GM21723 (cell line): Measurements from ENCODE around the gene RTN4RL2.
A peak's percentile ranks its signal among the peaks of the same experiment; 100 is the strongest.

Experiments
- ATAC-seq: cut with Tn5 transposase; IDR thresholded peaks from one replicate; pipeline ENCODE4 v1.9.1; 2021; ENCODE audit warnings: mild to moderate bottlenecking, moderate library complexity; ENCODE audit not compliant: unreplicated experiment

Gene RTN4RL2

DNA sequence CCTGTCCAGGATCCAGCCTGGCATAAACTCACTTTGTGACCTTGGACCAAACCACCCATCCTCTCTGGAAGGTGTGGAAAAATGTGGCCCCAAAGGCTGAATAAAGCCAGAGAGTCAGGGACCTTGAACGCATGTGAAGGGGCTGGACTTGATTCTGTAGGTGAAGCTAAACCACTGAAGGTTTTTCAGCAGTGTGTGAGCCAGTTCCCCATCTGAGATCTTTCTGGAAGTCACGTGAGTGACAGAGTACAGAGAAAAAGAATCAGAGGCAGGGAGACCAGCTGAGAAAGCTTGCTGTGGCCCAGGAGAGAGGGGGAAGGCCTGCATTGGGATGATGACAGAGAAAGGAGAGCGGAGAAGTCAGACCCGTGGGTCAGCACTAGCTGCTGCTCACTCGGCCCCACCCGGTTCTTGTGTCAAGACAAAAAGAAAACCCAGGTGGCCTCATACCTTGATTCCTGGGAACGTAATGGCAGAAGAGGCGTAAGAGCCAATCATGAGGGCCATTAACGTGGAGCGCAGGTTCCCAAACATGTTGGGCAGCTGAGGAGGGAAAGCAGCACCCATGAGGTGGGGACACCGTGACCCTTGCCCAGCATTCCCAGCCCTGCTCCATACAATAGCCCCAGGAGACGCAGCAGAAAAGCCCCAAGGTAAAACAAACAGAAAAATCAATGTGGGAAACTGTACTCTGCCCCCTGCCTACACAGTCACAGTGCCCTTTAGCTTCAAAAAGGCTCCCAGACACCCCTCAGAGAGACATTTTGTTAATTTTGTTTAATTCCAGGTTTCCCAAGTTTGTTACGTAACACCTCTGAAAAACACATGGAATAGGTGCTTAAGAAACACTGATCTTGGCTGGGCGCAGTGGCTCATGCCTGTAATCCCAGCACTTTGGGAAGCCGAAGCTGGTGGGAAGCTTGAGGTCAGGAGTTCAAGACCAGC is 37.2 kb downstream of the RTN4RL2 start:
- no peak for ATAC-seq

DNA sequence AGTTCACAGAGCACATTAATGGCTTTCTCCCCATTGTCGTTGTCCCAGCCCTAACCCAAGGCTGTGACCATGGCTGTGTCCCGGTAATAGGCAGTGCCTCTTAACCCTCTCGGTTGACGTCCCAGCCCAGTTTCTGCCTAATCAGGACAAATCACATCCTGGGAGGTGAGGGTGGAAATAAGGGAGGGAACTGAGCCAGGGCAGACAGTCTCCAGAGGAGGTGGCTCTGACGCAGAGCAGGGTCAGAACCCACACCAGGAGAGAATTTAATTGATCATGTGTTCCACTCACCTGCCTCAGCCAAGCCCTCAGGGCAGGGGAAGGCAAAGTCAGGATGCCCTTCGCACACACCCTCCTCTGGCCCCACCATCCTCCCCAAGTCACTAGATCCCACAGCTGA is 38.2 kb downstream of the RTN4RL2 start:
- no peak for ATAC-seq

DNA sequence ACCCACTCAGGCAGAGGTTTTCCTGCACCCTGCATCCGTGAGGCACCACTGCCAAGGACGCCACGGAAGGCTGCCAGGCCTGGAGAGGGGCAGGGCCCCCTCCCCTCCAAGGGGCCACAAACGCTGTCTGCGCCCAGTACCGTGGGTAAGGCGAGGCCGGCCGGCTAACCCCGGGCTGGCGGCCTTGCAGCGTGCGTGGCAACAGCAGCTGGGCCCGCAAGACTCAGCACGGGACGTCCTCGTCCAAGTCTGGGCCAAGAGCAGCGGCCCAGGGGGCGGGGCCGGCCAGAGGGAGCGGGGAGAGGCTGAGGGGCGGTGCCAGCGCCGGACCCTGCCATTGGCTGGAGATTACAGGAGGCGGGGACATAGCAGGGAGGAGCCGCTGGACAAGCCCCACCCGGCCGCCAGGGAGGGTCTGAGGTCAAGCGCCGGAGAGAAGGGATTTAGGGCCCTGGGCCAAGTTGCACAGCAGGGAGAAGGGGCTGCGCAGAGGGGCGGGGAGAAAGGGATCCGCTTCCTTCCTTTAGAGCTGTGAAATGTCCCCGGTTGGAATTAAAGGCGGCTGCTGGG is 39.2 kb downstream of the RTN4RL2 start:
- peak; percentile 93 for ATAC-seq

DNA sequence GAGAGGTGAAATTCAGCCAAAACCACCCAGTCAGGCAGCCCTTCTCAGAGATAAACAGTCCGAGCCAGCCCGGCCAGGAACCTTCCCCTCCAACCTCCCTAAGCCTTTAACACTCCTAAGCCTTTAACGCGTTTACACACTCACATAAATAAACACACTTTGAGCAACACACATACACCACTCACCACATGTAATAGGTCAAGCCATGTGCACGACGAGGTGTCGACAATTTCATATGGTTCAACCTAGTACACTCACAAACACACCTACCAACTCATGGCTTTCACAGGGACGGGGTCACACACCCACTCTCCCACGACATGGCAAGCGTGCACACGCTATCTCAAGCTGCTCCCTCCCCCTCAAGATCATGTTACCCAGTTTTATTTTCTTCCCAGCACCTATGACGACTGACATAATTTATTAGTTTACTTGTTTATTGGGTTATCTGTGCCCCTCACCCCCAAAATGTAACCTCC is 39.7 kb downstream of the RTN4RL2 start:
- ATAC-seq, result no peak

DNA sequence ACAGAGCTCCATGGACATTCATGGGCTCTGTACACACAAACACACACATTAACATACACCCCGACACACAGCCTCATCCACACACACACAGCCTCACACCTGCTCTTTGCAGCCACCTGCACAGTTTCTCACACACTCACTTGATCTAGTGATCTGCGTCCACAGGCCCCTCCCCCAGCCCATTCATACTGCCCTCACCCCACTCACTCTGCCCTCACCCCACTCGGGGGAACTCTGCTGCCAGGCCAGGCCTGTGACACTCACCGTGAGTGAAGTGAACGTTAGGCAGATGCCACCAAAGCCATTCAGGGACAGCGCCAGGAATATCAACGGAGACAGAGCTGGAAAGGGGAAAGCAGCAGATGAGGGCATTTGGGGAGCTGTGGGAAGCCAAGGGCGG is 40.2 kb downstream of the RTN4RL2 start:
- ATAC-seq, result no peak

DNA sequence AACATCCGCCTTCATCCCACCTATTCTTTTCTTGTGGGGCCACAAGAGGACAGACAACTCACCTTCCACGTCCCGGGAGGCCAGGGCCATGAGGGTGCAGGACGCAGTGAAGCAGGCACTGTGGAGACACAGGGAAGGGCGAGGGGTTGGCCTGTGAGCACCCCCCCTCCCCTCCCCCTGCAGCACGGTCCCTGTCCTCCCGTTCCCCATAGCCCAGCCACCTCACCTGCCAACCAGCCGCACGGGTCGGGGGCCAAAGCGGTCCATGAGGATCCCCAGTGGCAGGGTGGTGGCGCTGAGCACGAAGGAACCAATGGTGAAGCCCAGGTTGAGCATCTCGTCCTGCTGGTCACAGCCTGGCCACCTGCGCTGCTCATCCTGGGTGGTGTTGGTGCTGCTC is 40.6 kb downstream of the RTN4RL2 start:
- ATAC-seq, result no peak

DNA sequence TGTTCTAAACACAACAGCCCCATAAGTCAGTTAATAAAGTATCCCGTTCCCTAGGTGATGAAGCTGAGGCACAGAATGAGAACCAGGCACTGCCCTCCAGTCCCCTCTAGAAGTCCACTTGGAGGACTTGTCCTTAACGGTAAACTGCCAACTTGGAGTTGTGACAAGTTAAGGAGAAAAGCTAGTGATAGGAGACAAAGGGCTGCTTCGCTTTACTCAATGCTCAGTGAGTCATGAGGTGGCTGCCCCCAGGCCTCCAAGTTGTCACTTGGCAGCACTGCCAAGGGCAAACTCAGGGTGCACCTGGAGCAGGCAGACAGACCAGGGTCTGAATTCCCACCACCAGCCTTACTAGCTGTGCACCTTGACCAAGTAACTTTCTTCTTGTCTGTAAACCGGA is 41.6 kb downstream of the RTN4RL2 start:
- ATAC-seq, result no peak

DNA sequence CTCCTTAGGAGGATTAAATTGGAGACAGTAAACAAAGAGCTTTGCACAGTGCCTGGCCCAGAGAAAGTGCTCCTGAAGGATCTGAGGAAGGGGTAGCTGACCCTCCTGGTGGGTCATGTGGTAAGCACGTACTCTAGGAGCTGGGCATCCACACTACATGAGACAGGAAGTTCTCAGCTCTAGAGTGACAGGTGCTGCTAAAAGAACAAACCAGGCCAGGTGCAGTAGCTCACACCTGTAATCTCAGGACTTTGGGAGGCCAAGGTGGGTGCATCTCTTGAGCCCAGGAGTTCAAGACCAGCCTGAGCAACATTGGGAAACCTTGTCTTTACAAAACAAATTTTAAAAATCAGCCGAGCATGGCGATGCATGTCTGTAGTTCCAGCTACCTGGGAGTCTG is 42.0 kb downstream of the RTN4RL2 start:
- no peak for ATAC-seq

DNA sequence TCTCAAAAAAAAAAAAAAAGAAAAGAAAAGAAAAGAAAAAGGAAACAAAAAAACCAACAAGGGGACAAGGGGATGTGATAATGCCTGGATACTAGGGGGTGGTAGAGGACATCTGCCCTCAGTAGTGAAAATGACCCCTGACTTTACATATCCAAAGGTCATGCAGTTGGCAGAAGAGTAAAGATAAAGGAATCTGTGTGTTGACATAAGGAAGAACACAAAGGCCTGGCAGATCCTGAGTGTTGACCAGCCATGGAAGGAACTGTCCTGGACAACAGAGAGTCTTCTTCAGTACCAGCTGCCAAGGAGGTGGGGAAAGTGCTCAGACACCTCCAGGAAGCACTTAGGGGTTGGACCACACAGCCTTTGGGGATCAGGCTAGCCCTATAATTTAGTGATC is 42.5 kb downstream of the RTN4RL2 start:
- no peak for ATAC-seq

DNA sequence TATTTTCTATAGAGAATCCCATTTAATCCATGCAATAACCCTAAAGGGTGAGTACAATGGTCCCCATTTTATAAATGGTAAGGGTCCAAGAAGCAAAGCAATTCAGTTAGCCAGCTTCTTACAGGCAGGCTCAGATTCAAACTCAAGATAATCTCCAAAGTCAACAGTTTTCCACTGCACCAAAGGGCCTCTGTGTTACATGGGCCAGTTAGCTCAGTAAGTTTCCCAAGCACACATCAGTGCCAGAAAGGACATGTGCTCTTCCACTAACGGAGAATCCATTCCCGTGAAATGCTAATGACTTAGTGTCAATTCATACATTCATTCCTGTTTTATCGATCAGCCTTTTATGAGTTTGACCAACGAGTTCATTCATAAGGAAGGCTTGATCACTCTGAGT is 44.2 kb downstream of the RTN4RL2 start:
- ATAC-seq, result no peak

DNA sequence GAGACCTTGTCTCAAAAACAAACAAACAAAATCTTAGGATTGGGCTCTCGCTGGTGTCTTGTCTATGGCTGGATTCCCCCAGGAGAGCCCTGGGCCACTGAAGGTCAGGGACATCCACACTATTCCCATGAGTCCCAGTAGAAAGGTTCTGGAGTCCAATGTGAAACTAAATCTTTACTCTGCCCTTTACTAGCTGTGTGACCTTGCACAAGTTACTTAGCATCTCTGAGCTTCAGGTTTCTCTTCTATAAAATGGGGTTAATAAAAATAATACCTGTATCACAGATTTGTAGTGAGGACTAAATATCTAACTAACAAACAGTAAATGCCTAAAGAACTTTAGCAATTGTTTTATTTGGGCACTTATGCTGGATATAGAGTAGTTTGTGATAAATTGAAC is 46.2 kb downstream of the RTN4RL2 start:
- no peak for ATAC-seq

DNA sequence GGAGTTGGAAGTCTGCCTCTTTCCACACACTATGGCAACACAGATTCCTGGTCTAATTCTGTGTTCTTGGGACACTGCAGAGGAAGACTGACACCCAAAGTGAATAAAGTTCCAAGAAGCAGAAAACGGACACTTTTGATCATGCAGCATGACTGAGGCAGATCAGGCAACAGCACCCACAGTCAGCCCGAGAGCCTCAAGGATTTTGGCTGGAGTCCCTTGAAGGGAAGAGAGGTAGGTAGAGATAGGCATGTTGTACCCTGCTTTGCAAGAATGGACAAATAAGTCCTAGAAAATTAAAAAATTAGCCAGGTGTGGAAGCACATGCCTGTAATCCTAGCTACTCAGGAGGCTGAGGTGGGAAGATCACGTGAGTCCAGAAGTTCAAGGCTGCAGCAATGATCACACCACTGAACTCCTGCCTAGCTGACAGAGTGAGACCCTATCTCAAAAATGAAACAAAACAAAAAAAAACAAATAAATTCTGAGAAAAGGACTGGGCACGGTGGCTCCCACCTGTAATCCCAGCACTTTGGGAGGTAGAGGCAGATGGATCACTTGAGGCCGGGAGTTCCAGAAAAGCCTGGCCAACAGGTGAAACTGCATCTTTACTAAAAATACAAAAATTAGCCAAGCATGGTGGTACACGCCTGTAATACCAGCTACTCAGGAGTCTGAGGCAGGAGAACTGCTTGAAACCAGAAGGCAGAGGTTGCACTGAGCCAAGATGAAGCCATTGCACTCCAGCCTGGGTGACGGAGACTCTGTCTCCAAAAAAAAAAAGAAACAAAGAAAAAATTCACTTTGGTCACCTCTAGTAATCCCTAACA is 48.2 kb downstream of the RTN4RL2 start:
- ATAC-seq, result no peak

DNA sequence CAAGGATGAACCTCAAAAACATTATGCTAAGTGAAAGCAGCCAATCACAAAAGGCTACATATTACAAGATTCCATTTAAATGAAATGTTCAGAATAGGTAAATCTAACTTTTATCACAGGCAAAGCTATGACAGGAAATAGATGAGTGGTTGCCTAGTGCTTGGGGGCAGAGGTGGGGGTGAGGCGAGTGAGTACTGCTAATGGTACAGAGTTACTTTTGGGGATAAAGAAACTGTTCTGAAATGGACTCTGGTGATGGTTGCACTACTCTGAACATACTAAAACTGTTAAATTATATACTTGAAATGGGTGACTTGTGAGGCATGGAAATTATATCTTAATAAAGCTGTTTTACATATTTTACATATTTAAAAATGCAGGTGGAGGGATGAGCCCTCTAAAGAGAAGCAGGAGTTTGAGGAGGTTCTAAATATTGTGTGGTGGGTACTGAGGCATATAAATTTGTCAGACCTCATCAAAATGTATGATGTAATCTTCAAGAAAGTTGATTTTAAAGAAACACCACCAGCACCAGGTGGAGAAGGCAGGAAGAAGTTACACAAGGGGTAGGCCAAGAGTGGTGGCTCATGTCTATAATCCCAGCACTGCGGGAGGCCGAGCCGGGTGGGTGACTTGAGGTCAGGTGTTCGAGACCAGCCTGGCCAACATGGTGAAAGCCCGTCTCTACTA is 51.6 kb downstream of the RTN4RL2 start:
- no peak for ATAC-seq

DNA sequence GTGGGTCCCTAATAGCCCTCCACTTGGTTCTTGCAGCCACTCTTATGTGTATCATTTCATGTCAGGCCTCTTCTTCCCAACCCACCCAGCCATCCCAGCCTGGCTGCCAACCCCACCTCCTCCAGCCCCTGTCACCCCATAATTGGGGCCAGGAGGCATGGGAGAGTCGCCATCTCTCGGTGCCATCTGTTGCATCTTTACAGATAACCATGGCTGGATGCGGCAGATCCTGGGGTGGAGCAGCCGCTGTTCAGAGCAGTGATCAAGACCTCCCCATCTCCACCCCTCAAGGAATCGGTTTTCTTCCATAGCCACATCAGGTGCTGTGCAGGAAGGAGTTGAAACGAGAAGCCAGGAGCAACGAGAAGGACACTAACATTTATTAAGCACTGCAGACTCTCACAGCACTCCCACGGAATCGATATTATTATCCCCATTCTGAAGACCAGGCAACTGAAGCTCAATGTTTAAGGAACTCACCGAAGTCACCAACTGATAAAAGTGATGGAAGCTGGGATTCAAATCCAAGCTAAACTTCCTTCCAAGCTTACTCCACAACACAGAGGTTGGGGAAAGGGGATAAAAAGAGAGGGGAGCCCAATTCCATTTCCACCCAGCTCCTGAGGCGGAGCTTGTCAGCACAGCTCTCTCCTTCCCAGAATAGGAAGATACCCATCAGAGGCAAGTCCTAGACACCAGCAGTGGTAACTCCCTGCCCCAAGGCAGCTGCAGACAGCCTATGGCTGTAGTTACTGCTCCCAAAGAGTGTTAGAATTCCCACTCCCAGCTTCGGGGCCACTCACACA is 52.5 kb downstream of the RTN4RL2 start:
- ATAC-seq, result no peak

DNA sequence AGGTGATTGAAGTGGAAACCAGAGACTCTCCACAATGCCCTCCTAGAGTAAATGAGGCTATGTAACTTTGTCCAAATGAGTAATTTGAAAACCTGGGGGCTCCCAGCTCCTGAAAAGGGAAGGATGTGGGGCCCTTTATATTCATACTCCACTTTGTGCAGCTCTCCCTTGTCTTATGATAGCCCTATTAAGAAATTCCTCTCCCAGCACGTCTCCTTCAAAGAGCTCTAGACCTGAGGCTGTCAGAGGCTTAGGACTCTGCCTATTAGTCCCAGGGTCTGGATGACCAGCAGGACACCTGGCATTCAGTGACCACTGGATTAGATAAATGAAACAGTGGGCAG is 53.1 kb downstream of the RTN4RL2 start:
- ATAC-seq, result no peak

DNA sequence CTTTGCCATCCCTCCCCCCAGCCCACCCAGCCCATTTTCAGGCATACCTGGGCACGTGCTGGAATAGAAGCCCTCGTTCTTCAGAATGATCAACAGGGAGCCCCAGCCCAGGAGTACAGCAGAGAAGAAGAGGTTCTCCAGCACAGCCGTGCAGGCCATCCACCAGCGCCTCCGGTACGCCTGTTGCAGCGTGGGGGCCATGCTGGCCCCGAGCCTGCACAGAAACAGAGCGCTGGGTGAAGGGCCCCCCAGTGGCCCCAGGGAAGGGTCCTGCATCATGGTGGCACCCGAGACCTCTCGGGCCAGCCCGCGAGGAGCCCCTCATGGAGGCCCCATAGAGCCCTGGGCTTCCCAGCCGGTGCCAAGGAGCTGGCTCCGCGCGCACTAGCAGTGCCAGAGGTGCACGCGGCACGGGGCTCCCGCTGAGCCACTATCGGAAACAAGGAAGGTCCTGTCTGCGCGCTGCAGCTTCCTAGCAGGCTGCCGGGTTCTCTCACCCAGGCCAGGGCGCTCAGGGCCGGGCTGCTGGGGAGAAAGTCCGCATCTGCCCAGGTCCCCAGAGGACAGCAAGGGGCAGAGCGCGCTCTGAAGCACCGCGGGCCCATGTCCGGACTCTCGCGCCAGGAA is 53.7 kb downstream of the RTN4RL2 start:
- ATAC-seq, result peak; percentile 37

DNA sequence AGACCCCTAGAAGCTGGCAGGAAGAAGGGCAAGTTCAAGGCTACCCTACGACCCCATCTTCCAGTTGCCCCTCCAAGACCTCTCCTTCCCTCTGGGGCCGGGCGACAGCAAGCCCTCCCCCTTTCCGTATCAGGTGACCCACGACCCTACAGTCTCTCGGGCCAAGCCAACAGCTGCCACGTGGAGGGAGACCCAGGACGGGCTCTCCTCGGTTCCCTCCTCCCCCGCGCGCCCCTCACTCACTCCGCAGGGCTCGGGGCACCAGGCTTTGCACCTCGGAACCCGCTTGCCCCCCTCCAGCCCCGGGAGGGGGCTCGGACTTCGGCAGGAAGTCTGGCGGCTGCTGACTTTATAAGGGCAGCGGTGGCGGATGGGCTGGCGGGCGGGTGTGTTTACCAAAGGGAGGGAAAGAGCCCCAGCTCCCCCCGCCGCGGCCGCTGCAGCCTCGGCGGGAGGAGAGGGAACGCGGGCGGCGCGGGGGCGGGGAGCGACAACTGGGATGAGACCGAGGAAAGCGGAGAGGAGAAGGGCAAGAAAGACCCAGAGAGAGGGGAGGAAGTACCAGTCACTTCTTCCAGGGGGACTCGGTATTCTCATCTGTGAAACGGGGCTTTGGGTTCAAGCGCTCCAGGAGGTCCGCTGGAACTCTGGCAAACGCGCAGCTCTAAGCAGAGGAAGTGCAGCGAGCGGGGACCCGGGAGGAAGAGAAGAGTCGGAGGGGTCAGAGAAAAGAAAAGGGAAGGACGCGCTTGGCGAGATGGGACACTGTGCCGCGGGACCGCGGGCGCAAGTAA is 54.4 kb downstream of the RTN4RL2 start:
- peak; percentile 49 for ATAC-seq

DNA sequence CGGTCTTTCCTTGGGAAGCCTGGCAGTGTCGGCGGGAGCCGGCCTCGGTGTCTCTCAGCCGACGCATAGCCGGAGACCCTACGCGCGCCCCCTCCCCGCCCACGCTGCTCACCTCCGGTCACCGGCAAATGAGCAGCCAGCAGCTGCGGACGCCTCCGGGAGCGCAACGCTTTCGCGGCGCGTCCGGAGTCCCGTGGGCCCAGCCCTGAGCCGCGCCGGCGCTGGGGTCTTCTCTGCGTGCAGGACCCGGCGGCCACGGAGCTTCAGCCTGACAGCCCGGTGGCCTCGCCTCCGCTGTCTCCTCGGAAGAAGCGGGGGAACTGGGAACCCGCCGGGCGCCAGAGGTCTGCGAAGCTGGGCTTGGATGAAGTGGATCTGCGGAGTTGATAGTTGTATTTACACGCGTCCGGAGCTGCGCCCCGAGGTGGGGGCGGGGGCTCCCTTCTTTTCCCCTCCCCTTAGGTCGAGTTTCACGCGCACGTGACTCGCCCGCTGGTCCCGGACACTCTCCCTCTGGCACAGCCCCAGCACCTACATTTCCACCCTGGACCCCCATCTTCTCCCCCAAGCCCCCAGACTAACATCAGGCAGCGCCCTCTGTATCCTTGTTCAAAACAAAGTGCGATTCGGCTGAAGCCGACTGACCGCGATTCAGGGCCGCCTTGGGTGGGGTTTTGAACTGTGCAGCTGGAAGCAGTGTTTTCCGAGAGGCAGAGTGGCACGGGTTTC is 55.2 kb downstream of the RTN4RL2 start, which contains the start of gene SLC43A1:
Gene SLC43A1, minus strand, starts transcription at position 371 of the 729 bp plus-strand sequence. CDS start 1,591 bp downstream, outside the sequence.
- peak; percentile 53 for ATAC-seq
